ENCODE data around the gene WDR4. TPM values are rescaled to one million over a fixed set of nuclear protein-coding genes. Genes with fewer than 3 reads are reported as not detected.

WDR4 gene
- total RNA-seq, 1 experiment from 2014 or later = 29.9 TPM

- no peak overlapping the region for H3K27ac Mint-ChIP-seq (ENCODE audit: unreplicated experiment)
- no peaks in the 10 kb centered on the region for H3K9me3 Mint-ChIP-seq (ENCODE audit: low read depth, unreplicated experiment)
- intact Hi-C loops (cut with micrococcal nuclease; ENCODE audit: unreplicated experiment) = no loop called here
- H3K4me3 Mint-ChIP-seq (ENCODE audit: low read depth, unreplicated experiment) = no peak overlapping the region
- CTCF ChIA-PET = no interaction called here
- no peak for TF ChIP-seq CTCF (IDR thresholded peaks at IDR 0.05; ENCODE audit: unreplicated experiment)
- no TSS peak for BruUV-seq (replicated peaks)
- no peaks in the 10 kb centered on the region for H3K4me1 Mint-ChIP-seq (ENCODE audit: low read depth, unreplicated experiment)
- H3K36me3 Mint-ChIP-seq (ENCODE audit: insufficient read depth, unreplicated experiment) = peaks cover 25% of the 10 kb centered on the region
- H3K27me3 Mint-ChIP-seq (ENCODE audit: unreplicated experiment) = no peaks in the 10 kb centered on the region
- no peak for DNase-seq
Measured at GRCh38 chr21:42864286-42864685, 15.1 kb downstream of the WDR4 start.

GRCh38 chr21:42863504-42863870, 15.9 kb downstream of the WDR4 start:
- no peaks in the 10 kb centered on the region for H3K4me1 Mint-ChIP-seq (ENCODE audit: low read depth, unreplicated experiment)
- intact Hi-C loops (cut with micrococcal nuclease; ENCODE audit: unreplicated experiment) = no loop called here
- no peak overlapping the region for H3K27ac Mint-ChIP-seq (ENCODE audit: unreplicated experiment)
- CTCF ChIA-PET = no interaction called here
- no peak for TF ChIP-seq CTCF (IDR thresholded peaks at IDR 0.05; ENCODE audit: unreplicated experiment)
- no peaks in the 10 kb centered on the region for H3K27me3 Mint-ChIP-seq (ENCODE audit: unreplicated experiment)
- no peak overlapping the region for H3K4me3 Mint-ChIP-seq (ENCODE audit: low read depth, unreplicated experiment)
- BruUV-seq (replicated peaks) = no TSS peak
- DNase-seq = no peak
- H3K36me3 Mint-ChIP-seq (ENCODE audit: insufficient read depth, unreplicated experiment) = peaks cover 24% of the 10 kb centered on the region
- H3K9me3 Mint-ChIP-seq (ENCODE audit: low read depth, unreplicated experiment) = no peaks in the 10 kb centered on the region

GRCh38 chr21:42862774-42863503, 16.4 kb downstream of the WDR4 start:
- no peak for TF ChIP-seq CTCF (IDR thresholded peaks at IDR 0.05; ENCODE audit: unreplicated experiment)
- Mint-ChIP-seq H3K27ac (ENCODE audit: unreplicated experiment) (no peak overlapping the region), H3K4me3 (ENCODE audit: low read depth, unreplicated experiment) (no peak overlapping the region), H3K4me1 (ENCODE audit: low read depth, unreplicated experiment) (no peaks in the 10 kb centered on the region), H3K36me3 (ENCODE audit: insufficient read depth, unreplicated experiment) (peaks cover 29% of the 10 kb centered on the region), H3K27me3 (ENCODE audit: unreplicated experiment) (no peaks in the 10 kb centered on the region), H3K9me3 (ENCODE audit: low read depth, unreplicated experiment) (no peaks in the 10 kb centered on the region)
- DNase-seq = peak; percentile 28
- intact Hi-C loops (cut with micrococcal nuclease; ENCODE audit: unreplicated experiment) = no loop called here
- CTCF ChIA-PET = no interaction called here
- BruUV-seq (replicated peaks) = no TSS peak

GRCh38 chr21:42861848-42862400, 17.4 kb downstream of the WDR4 start:
- Mint-ChIP-seq H3K36me3 (ENCODE audit: insufficient read depth, unreplicated experiment) (peaks cover 32% of the 10 kb centered on the region), H3K4me1 (ENCODE audit: low read depth, unreplicated experiment) (no peaks in the 10 kb centered on the region), H3K27ac (ENCODE audit: unreplicated experiment) (no peak overlapping the region), H3K27me3 (ENCODE audit: unreplicated experiment) (no peaks in the 10 kb centered on the region), H3K4me3 (ENCODE audit: low read depth, unreplicated experiment) (no peak overlapping the region), H3K9me3 (ENCODE audit: low read depth, unreplicated experiment) (no peaks in the 10 kb centered on the region)
- DNase-seq = no peak
- no TSS peak for BruUV-seq (replicated peaks)
- intact Hi-C loops (cut with micrococcal nuclease; ENCODE audit: unreplicated experiment) = no loop called here
- TF ChIP-seq CTCF (IDR thresholded peaks at IDR 0.05; ENCODE audit: unreplicated experiment) = no peak
- CTCF ChIA-PET = no interaction called here

Measured in Calu3 (cell line).